Measurements from ENCODE around the gene ACE2.

ACE2 gene

GRCh38 chrX:15511563-15511962 is 89.2 kb downstream of the ACE2 start:
- H3K9ac ChIP-seq (ENCODE audit: low read depth, low read length): no peak overlapping the region
- no peaks in the 10 kb centered on the region for H3K36me3 ChIP-seq (ENCODE audit: control insufficient read depth, insufficient read depth, low read length)
- no peaks in the 10 kb centered on the region for H3K4me1 ChIP-seq (ENCODE audit: control insufficient read depth, insufficient read depth, low read length)
- no peak overlapping the region for H3K4me3 ChIP-seq (ENCODE audit: low read depth, low read length)
- H3K27ac ChIP-seq (ENCODE audit: low read depth, low read length): no peak overlapping the region
- no peaks in the 10 kb centered on the region for H3K9me3 ChIP-seq (ENCODE audit: control insufficient read depth, insufficient read depth, low read length)
- H3K27me3 ChIP-seq (ENCODE audit: control insufficient read depth, insufficient read depth, low read length): peaks cover 16% of the 10 kb centered on the region

Data from HUES48 (cell line).